AG10803 (cell line): ENCODE results near the gene NPTXR.
A peak's percentile ranks its signal among the peaks of the same experiment; 100 is the strongest.

ENCODE experiments used
- DNase-seq: peaks from one replicate; pipeline ENCODE4 v3.0.0; 2010; ENCODE audit warnings: low read depth
- H3K4me3 ChIP-seq: 2 replicates; pipeline ENCODE4 v1.5.1; 2011; ENCODE audit warnings: mild to moderate bottlenecking, low read length, control low read depth
- TF ChIP-seq, protein P1 (sequence below): conservative IDR thresholded peaks from 2 replicates; pipeline ENCODE4 v1.5.1; 2011; ENCODE audit warnings: mild to moderate bottlenecking, low read length, control low read depth, inconsistent platforms

The NPTXR gene

DNA sequence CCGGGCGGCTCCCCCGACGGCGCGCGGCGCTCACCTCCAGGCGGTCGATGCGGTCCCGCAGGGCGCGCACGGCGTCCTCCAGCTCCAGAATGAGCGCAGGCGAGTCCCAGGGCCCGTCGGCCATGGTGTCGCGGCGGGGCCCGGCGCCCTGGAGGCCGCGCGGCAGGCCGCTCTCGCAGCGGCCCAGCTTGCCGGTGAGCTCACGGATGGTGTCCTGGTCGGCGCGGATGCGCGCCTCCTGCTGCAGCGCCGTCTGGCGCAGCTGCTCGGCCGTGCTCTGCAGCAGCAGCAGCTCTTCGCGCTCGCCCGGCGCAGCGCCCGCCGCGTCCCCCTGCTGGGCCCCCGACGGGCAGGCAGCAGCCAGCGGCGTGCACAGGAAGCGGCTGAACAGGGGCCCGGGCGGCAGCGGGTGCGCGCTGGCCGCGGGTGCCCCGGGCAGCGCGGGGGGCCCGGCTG is 599 bp downstream of the NPTXR start:
- TF ChIP-seq, protein P1, sequence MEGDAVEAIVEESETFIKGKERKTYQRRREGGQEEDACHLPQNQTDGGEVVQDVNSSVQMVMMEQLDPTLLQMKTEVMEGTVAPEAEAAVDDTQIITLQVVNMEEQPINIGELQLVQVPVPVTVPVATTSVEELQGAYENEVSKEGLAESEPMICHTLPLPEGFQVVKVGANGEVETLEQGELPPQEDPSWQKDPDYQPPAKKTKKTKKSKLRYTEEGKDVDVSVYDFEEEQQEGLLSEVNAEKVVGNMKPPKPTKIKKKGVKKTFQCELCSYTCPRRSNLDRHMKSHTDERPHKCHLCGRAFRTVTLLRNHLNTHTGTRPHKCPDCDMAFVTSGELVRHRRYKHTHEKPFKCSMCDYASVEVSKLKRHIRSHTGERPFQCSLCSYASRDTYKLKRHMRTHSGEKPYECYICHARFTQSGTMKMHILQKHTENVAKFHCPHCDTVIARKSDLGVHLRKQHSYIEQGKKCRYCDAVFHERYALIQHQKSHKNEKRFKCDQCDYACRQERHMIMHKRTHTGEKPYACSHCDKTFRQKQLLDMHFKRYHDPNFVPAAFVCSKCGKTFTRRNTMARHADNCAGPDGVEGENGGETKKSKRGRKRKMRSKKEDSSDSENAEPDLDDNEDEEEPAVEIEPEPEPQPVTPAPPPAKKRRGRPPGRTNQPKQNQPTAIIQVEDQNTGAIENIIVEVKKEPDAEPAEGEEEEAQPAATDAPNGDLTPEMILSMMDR = peak; percentile 16; the same call in 1 of the 2 replicates
- H3K4me3 ChIP-seq = peak overlapping the region; percentile 26
- peak; percentile 70 for DNase-seq

DNA sequence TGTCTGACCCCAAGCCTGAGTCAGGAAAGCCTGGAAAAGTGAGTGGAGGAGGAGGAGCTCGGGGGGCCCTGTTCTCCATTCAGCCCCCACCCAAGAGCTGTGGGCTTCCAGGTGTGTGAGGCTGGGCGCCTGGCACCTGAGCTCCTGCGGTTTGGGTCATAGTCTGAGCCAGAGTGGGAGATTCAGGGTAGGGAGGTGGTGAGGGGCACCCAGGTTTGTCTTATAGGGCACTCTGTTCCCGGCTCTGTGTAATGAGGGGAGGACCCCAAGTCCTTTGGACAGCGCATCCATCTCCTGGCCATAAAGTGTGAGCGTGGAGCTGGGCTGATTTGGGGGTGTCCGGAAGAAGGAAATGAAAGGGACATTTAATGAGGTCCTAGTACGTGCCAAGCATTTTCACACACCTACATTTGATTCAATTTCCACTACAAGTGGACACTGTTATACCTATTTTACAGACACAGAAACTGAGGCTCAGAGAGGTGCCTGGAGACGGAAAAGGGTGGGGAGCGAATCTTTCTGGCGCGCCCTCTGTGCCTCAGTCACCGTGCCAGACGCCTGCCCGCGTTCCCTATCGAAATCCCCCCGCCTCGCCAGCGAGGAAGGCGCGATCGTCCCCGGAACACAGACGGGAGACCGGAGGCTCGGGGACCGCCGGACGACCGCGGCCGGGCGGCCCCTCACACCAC is 1.2 kb downstream of the NPTXR start:
- TF ChIP-seq, protein P1 = no peak
- H3K4me3 ChIP-seq = peak overlapping the region; percentile 26
- DNase-seq = no peak

DNA sequence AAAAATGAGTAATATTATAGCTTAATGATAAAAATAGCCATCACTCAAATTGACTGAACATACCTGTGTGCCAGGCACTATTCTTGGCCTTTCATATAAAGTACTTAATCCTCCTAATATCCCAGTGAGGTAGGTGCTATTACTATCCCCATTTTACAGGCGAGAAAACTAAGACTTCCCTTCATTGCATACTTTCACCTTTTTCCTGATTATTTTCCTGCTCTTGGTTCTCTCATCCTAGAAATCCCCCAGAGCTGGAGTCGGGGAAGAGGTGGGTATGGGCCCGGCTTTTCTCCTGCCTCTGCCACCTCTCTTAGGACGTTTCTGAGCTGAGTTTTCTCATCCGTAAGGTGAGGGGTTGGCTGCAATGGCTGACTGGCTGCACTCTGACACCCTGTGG is 2.2 kb downstream of the NPTXR start:
- no peak for DNase-seq
- no peak overlapping the region for H3K4me3 ChIP-seq

DNA sequence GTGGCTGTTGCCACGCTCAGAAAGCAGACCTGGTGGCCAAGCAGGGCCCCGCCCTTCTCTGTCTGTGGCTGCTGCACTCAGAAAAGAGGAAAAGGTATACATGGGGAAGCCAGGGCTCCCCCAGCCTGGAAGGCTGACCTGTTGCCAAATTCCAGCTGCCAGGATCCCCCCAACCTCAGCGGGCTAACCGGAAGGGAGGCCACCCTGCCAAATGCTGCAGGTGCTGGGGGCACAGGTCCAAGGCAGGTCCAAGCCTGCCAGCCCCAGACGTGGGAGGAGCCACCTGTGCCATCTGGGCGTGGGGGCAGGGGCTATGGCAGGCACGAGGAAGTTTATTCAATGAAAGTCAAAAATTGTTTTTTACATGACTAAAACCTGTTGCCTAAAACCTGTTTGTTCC is 2.6 kb downstream of the NPTXR start:
- no peak for DNase-seq
- TF ChIP-seq, protein P1 = no peak
- H3K4me3 ChIP-seq = no peak overlapping the region

More for the DNA sequence above, 2.2 kb downstream of the NPTXR start:
- TF ChIP-seq, protein P1 = no peak

DNA sequence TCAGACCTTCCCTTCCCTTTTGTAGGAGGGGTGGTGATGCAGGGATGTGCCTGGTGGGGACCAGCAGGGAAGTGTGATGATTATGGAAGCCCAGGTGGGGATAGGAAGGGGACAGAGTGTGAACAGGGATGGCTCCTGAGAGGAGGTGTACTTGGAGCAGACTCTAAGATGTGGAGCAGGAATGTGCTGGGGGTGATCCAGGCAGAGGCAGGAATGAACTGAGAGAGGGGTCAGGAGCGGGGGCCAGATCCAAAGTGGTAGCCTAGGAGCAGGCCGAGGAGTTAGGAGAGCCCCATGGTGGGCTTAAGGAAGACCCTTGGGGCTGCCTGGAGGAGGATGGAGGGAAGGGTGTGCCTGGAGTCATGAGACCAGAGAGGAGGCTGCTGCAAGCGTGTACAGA is 3.7 kb downstream of the NPTXR start:
- H3K4me3 ChIP-seq = no peak overlapping the region
- no peak for DNase-seq
- TF ChIP-seq, protein P1 = no peak

DNA sequence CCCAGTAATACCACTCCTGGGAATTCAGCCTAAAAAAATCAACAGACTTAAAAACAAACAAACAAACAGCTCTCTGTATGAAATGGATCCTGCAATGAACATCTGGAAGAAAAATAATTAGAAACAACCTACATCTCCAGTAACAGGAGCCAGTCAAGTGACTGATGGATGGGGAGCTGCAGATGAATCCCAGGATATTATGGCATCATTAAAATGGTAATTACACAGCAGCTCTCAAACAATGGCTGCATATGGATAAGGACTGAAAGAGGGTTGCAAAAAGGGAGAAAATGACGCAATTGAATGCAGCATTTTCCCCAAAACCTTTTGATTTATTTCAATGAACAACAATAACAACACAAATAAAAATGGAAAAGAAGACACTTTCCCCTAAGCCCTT is 4.1 kb downstream of the NPTXR start:
- H3K4me3 ChIP-seq = no peak overlapping the region
- TF ChIP-seq, protein P1 = no peak
- DNase-seq = no peak

DNA sequence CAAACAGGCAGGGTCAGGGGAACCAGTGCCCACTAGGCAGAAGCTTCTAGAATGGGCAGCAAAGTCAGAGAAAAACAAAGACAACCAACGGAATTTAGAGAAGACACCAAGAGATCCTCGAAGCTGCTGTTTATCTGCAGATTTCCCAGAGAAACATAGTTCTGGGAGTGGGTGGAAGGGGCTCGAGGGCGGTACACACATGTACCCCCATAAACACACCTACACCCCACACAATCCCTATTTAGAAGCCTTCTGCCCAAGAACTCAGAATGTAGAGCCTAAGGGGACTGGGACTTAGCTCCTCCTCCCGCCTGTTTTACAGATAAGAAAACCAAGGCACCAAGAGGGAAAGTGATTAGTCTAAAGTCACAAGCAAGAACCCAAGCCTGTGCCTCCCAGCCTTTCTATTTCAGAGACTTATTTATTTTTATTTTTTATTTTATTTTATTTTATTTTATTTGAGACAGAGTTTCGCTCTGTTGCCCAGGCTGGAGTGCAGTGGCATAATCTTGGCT is 6.4 kb downstream of the NPTXR start:
- no peak for DNase-seq
- TF ChIP-seq, protein P1 = no peak
- no peak overlapping the region for H3K4me3 ChIP-seq
